ENCODE measurements around the gene TFDP2.

DNA sequence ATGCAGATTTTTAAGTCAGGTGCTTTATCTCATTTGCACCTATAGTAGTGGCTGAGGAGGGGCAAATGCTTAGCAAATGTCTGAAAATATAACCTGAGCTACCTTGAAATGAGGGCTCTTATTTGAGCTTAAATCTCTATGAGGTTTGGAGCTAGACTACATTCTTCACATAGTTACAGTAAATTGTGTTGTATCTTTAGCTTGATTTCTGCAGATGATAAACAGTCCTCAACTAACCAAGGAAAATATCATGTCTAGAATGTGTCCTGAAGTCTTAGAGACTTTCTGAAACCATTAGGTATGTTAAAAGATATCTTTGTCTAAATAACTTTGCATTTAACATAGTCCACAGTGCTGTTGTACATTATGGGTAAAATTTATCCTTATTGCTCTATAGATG, 145.3 kb downstream of the TFDP2 start:
- TF ChIP-seq CTCF (IDR thresholded peaks at IDR 0.05 in 2 of 3, conservative IDR thresholded peaks at IDR 0.05 in 1 of 3; ENCODE audit: borderline replicate concordance in 1 of 3, insufficient read depth in 1 of 3, low read depth in 2 of 3, low read length in 2 of 3): no peak
- TF ChIP-seq POLR2A (IDR thresholded peaks at IDR 0.05; ENCODE audit: borderline replicate concordance, extremely low read depth, insufficient read depth, insufficient read length): no peak
- no peak for TF ChIP-seq ZFX (IDR thresholded peaks at IDR 0.05)
- no peak for TF ChIP-seq JUND (IDR thresholded peaks at IDR 0.05)
- TF ChIP-seq POLR2AphosphoS5 (IDR thresholded peaks at IDR 0.05; ENCODE audit: low read depth, low read length): no peak
- TF ChIP-seq YY1 (IDR thresholded peaks at IDR 0.05; ENCODE audit: extremely low read depth, insufficient replicate concordance, low read depth, low read length): no peak
- TF ChIP-seq, protein P1, sequence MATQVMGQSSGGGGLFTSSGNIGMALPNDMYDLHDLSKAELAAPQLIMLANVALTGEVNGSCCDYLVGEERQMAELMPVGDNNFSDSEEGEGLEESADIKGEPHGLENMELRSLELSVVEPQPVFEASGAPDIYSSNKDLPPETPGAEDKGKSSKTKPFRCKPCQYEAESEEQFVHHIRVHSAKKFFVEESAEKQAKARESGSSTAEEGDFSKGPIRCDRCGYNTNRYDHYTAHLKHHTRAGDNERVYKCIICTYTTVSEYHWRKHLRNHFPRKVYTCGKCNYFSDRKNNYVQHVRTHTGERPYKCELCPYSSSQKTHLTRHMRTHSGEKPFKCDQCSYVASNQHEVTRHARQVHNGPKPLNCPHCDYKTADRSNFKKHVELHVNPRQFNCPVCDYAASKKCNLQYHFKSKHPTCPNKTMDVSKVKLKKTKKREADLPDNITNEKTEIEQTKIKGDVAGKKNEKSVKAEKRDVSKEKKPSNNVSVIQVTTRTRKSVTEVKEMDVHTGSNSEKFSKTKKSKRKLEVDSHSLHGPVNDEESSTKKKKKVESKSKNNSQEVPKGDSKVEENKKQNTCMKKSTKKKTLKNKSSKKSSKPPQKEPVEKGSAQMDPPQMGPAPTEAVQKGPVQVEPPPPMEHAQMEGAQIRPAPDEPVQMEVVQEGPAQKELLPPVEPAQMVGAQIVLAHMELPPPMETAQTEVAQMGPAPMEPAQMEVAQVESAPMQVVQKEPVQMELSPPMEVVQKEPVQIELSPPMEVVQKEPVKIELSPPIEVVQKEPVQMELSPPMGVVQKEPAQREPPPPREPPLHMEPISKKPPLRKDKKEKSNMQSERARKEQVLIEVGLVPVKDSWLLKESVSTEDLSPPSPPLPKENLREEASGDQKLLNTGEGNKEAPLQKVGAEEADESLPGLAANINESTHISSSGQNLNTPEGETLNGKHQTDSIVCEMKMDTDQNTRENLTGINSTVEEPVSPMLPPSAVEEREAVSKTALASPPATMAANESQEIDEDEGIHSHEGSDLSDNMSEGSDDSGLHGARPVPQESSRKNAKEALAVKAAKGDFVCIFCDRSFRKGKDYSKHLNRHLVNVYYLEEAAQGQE (IDR thresholded peaks at IDR 0.05; ENCODE audit: low read depth): no peak
- TF ChIP-seq FOSL1 (IDR thresholded peaks at IDR 0.05; ENCODE audit: low read depth): no peak
- no peak for TF ChIP-seq EZH2phosphoT487 (IDR thresholded peaks at IDR 0.05; ENCODE audit: borderline replicate concordance)
- no peak for TF ChIP-seq SP1 (IDR thresholded peaks at IDR 0.05; ENCODE audit: low read depth)
- no peak for TF ChIP-seq EZH2 (IDR thresholded peaks at IDR 0.05)

Measured in HCT116 (cell line).